Stimulated activated naive CD8-positive, alpha-beta T cell treated with anti-CD3 and anti-CD28 coated beads, Interleukin-15, amount 100 ng/mL, for 72 hours (primary cell): ENCODE measurements around the gene NHS.

Source experiments
- ATAC-seq: fragments of 150-1000 bp; cut with Tn5 transposase; 2 replicates; pipeline ENCODE4 v1.10.0; 2021; ENCODE audit warnings: mild to moderate bottlenecking, moderate library complexity
- DNase-seq, 2 donors: peaks; one replicate each; pipeline ENCODE4 v3.0.0; 2021 to 2022
- H3K27ac Mint-ChIP-seq, 2 donors: one replicate each; pipeline ENCODE4 v1.8.0; 2022; ENCODE audit warnings: mild to moderate bottlenecking in 2 of 2, mixed read lengths in 2 of 2, moderate library complexity in 2 of 2
- H3K27me3 Mint-ChIP-seq: one replicate; pipeline ENCODE4 v1.8.0; 2022; ENCODE audit warnings: mixed read lengths
- H3K4me1 Mint-ChIP-seq: one replicate; pipeline ENCODE4 v1.8.0; 2022; ENCODE audit warnings: mild to moderate bottlenecking, mixed read lengths
- H3K4me3 Mint-ChIP-seq, 2 donors: one replicate each; pipeline ENCODE4 v1.8.0; 2022; ENCODE audit warnings: mild to moderate bottlenecking in 2 of 2, mixed read lengths in 2 of 2, moderate library complexity in 1 of 2
- H3K9me3 Mint-ChIP-seq, 2 donors: one replicate each; pipeline ENCODE4 v1.8.0; 2022; ENCODE audit warnings: mixed read lengths in 2 of 2

The NHS gene

DNA sequence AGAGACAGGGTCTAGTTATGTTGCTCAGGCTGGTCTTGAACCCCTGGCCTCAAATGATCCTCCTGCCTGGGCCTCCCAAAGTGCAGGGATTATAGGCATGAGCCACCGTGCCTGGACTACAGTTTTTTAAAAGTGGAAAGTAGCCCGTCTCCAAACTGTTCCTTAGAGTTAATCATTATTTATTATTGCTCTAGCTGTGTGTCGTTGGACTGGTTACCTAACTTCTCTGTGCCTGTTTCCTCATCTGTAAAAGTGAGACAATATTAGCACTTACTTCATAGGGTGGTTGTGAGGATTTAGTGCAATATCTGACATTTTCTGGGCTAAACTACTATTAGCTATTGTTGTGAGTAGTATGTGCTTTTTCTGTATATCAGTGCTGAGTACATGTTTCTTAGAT is 210.0 kb downstream of the NHS start:
- Mint-ChIP-seq H3K4me3 (no peak overlapping the region), H3K9me3 (no peaks in the 10 kb centered on the region), H3K4me1 (peaks cover 34% of the 10 kb centered on the region), H3K27me3 (peaks cover 10% of the 10 kb centered on the region), H3K27ac (no peak overlapping the region)
- DNase-seq (no peak), ATAC-seq (no peak)

DNA sequence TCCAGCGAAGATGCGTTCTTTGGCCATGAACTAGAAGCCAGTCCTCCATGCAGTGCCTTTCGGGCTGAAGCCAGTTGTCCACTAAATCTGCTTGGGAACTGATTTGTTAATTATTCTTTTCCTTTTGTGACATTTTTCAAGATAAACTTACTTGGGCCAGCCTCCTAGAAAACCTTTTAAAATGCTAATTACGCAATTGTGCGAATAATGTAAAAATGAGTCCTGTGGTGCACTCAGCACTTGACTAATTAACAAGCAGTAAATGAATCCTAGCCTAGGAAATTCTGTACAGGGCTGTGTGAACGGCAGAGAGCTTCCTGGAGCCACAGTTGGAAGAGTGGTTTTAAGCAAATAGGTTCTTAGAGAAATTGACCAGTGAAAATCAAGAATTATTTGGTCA is 212.4 kb downstream of the NHS start:
- Mint-ChIP-seq H3K4me1 (peaks cover 44% of the 10 kb centered on the region), H3K27ac (no peak overlapping the region), H3K4me3 (no peak overlapping the region), H3K9me3 (no peaks in the 10 kb centered on the region), H3K27me3 (no peaks in the 10 kb centered on the region)
- DNase-seq (no peak), ATAC-seq (no peak)

DNA sequence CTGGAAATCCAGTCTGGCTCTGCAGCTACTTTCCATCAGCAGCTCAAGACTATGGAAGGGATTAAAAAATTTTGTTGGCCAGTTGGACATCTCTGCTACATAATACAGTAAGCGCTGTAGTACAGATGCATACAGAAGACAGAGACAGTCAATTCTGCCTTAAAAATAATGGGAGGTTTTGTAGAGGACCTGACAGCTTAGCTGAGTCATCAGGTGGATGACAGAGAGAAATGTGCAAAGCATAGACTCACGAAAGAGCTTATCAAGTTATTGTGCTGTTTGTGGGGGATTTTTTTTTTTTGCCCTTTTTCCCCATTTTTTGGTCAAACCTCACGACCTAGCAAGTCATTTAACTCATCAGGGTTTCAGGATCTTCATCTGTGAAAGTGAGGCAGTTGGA is 213.3 kb downstream of the NHS start:
- ATAC-seq = peak; percentile 34
- no peak overlapping the region for H3K4me3 Mint-ChIP-seq

DNA sequence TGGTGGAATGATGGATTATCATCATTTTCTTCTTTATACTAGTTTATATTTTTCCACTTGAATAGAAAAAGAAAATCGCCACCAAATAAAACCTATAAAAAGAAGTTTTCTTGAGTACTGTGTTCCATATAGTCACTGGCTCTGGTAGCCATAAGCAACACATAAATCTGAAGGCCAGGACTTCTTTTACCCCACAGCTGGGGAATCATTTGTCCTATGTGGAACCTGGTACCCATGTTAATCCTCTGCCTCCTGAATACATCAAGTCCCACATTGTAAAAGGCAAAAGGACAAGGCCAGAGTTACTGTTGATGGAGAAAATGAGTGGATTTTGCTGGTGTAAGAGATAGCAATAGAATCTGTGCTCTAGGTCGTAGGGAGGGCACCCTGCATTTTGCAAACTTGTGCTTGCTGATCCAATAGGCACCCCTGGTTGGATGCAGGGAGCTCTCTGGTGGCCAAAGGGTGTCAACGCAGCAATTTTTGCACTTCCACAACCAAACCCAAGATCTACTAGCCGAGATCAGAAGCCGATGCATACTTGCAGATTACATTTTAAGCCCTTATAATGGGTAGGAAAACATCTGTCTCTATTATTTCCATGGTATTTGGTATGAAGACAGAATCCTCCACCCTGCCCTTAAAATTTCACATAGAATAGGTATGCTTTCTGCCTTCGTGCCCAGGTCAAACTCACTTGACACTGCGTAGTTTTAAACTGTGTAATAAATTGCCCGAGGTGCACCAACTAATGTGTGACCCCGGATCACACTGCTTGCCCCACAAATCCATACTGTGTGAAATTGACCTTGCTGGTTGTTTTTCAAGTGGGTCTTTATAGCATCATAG is 216.1 kb downstream of the NHS start:
- H3K9me3 Mint-ChIP-seq = no peaks in the 10 kb centered on the region
- H3K4me3 Mint-ChIP-seq = peak overlapping the region; percentile 57 to 58
- DNase-seq (peak; percentile 54 to 66), ATAC-seq (peak; percentile 82)
- H3K27ac Mint-ChIP-seq = peak overlapping the region; percentile 95 to 97
- peaks cover 58% of the 10 kb centered on the region for H3K4me1 Mint-ChIP-seq
- H3K27me3 Mint-ChIP-seq = no peaks in the 10 kb centered on the region

More for the DNA sequence above, 213.3 kb downstream of the NHS start:
- Mint-ChIP-seq H3K9me3 (no peaks in the 10 kb centered on the region), H3K4me1 (peaks cover 48% of the 10 kb centered on the region), H3K27me3 (no peaks in the 10 kb centered on the region), H3K27ac (peak overlapping the region in 1 of 2 donors; percentile 66)
- no peak for DNase-seq

GRCh38 chrX:17591741-17592110 is 216.7 kb downstream of the NHS start:
- ATAC-seq = peak; percentile 89
- peaks cover 58% of the 10 kb centered on the region for H3K4me1 Mint-ChIP-seq
- peak; percentile 29 to 58 for DNase-seq
- peak overlapping the region; percentile 57 to 58 for H3K4me3 Mint-ChIP-seq
- peak overlapping the region; percentile 95 to 97 for H3K27ac Mint-ChIP-seq
- H3K27me3 Mint-ChIP-seq = no peaks in the 10 kb centered on the region
- no peaks in the 10 kb centered on the region for H3K9me3 Mint-ChIP-seq

- peak overlapping the region in 1 of 2 donors; percentile 58 for H3K4me3 Mint-ChIP-seq
- H3K27me3 Mint-ChIP-seq = no peaks in the 10 kb centered on the region
- DNase-seq (no peak), ATAC-seq (peak; percentile 32)
- no peaks in the 10 kb centered on the region for H3K9me3 Mint-ChIP-seq
- peak overlapping the region; percentile 95 to 97 for H3K27ac Mint-ChIP-seq
- H3K4me1 Mint-ChIP-seq = peaks cover 58% of the 10 kb centered on the region
Measured at GRCh38 chrX:17592117-17592516, 217.1 kb downstream of the NHS start.

DNA sequence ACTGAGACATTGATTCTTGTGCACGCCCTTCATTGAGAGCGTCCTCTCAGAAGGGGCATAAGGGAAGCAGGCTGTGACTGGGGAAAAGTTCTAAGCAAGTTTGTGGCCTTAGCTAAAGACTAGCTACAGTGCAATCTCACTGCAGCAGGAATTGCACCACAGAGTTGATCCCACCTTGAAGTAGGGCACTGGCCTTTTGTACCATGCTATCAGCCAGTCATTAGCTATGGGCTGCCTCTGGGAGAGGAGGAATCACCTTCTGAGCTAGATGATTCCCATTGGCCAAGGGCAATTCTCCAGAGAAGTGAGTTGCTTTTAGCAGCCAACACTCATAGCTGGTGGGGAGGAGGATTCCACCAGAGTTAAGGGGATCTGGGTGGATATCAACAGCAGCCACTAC is 219.7 kb downstream of the NHS start:
- Mint-ChIP-seq H3K27ac (no peak overlapping the region), H3K27me3 (no peaks in the 10 kb centered on the region), H3K4me3 (no peak overlapping the region), H3K9me3 (no peaks in the 10 kb centered on the region), H3K4me1 (peaks cover 38% of the 10 kb centered on the region)
- ATAC-seq (no peak), DNase-seq (no peak)

DNA sequence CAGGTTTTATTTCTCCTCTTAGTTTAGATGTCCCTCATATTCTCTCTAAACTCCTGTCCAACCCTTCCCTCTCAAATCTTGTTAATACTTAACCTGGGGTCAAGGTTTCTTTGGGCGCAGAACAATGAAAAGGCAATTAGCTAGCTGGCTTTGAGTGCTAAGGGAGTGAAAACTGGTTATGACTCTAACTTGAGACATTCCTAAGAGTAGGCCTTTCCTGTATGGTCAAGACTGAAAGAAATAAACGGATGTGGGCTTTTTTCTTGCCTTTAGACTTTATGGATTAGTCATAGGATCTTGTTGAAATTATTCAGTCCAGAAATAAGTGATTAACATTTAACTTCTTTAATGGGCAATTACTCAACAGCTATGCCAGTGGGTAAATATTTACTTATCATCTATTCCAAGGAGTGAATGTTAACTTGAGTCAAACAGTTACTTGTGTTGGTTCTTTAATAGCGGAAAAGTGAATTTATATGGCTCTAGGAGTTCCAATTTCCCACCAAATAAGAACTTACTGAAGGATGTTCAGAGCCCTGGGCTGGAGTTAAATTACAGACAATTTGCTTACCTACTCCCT is 220.5 kb downstream of the NHS start:
- ATAC-seq (no peak), DNase-seq (no peak)
- Mint-ChIP-seq H3K9me3 (no peaks in the 10 kb centered on the region), H3K4me1 (peaks cover 32% of the 10 kb centered on the region), H3K27me3 (peaks cover 3% of the 10 kb centered on the region), H3K27ac (no peak overlapping the region), H3K4me3 (no peak overlapping the region)

GRCh38 chrX:17596061-17596460 is 221.1 kb downstream of the NHS start:
- peaks cover 8% of the 10 kb centered on the region for H3K27me3 Mint-ChIP-seq
- DNase-seq (no peak), ATAC-seq (no peak)
- H3K9me3 Mint-ChIP-seq = no peaks in the 10 kb centered on the region
- H3K4me3 Mint-ChIP-seq = no peak overlapping the region
- H3K4me1 Mint-ChIP-seq = peaks cover 27% of the 10 kb centered on the region
- no peak overlapping the region for H3K27ac Mint-ChIP-seq

DNA sequence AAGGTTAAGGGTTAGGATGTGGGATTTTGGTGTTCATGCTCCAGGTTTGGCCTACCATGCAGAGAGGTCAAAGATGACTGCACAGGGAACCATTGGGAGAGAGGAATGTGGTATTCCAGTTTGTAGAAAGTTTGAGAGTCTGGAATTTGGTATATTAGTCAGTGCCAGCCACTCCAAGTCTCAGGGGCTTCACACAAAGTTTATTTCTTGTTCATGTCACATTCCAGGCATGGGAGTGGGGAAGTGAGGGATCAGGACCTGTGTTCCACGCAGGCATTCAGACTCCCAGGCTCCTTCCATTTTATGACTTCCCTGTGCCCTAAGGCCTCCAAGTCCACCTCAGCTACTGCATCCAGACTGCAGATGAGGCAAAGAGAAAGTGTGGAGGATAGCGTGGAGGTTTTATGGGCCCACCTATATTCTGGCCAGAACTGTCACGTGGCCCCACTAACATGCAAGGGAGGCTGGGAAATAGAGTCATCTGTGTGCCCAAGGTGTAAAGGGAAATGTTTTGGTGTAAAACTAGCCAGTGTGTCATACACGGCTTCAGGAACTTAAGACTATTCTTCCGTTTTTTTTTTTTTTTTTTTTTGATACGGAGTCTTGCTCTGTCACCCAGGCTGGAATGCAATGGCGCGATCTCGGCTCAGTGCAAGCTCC is 221.7 kb downstream of the NHS start:
- DNase-seq = no peak
- Mint-ChIP-seq H3K27me3 (peaks cover 14% of the 10 kb centered on the region), H3K4me1 (peaks cover 21% of the 10 kb centered on the region), H3K9me3 (no peaks in the 10 kb centered on the region), H3K27ac (no peak overlapping the region), H3K4me3 (no peak overlapping the region)
- ATAC-seq = no peak

DNA sequence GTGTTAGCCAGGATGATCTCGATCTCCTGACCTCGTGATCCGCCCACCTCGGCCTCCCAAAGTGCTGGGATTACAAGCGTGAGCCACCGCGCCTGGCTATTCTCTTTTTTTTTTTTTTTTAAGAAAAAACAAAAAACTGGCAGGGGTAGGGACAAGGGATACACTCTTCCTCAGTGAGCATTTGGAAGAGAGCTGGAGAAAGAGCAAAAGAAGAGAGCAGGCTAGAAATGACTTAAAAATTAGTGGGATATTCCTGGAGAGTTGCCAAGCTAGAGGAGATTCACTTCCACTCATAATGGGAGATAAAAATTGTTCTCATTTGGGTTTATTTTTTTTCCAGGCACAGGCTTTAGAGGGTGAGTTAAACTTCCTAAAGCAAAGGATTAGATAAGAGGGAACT is 222.3 kb downstream of the NHS start:
- H3K9me3 Mint-ChIP-seq = no peaks in the 10 kb centered on the region
- ATAC-seq (no peak), DNase-seq (no peak)
- H3K4me3 Mint-ChIP-seq = no peak overlapping the region
- H3K27ac Mint-ChIP-seq = no peak overlapping the region
- H3K4me1 Mint-ChIP-seq = peaks cover 15% of the 10 kb centered on the region
- peaks cover 21% of the 10 kb centered on the region for H3K27me3 Mint-ChIP-seq

DNA sequence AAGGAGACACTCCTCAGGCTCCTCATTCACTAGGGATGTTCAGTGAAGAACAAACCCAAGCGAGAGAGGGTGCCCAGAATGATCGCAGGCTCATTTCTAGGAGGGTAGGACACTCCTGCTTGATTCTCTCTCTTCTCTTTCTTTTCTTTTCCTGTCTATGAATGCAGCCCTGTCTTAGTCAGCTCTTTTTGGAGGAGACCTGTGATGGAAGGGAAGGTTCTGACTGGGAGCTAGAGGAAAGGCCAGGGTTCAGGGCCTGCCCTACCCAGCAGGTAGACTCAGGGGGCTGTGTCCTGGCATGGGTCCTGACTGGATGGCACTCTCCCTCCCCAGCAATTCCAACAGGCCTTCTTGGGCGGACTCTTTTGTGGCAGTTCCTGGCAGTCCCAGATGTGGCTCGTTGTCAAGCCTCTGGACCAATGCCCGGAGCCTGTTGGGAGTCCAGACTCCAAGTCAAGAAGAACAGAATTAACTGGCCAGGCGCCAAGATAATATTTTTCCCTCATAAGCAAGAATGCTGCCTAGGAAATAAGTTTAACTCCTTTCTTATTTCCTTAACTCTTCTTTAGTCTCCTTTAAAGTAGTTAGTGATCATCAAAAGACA is 222.9 kb downstream of the NHS start:
- ATAC-seq (no peak), DNase-seq (no peak)

DNA sequence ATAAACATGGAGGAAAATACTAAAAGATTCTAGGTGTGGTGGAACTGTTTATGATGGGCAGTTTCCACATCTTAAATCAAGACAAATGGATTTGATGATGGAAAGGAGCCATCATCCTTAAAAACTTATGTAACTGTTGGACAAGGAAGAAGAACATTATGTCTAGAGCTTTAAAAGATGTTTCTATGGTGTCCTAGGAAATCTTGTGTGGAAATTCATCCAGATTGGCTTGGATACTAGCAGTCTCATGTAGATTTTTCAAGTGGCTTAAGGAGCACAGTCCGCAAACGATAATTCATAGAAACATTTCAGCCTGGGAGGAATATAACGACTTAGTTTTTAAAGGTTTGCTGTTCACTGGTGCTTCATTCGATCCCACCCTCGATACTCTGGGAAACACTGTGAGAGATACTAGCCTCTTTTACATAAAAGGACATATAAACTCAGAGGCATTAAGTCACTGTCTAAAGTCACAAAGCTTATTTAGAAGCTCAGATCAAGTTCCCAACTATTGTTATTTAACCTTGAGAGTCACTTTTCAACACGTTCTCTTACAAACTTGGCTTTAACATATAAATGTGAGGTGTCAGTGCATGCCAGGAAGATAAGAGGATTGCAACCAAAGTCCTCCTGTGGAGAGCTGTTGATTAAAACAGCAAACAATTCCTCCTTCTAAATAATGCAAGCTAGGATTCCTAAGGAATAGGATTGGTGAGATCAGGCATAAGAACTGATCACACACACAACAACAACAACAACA is 226.6 kb downstream of the NHS start:
- H3K4me1 Mint-ChIP-seq = no peaks in the 10 kb centered on the region
- no peak for DNase-seq

More for the DNA sequence above, 222.9 kb downstream of the NHS start:
- Mint-ChIP-seq H3K4me1 (peaks cover 10% of the 10 kb centered on the region), H3K27ac (no peak overlapping the region), H3K27me3 (peaks cover 21% of the 10 kb centered on the region), H3K9me3 (no peaks in the 10 kb centered on the region), H3K4me3 (no peak overlapping the region)

DNA sequence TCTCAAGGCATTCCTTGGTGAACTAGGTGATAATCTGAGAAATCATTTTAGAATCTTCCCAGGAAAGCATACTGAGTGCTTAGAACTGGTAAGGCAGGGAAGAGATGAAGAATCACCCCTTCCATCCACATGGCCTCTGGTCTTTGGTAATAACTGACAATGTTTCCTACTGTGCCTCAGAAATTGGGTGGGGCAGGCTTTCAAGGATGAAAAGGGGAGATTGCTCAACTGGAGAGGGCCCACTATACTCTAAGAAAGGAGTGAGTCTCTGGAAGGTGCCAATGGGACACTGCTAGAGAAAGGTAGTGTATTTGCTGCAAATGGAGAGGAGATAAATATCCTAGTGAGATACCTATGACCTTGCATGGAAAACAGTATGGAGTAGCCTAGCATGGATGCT is 227.2 kb downstream of the NHS start:
- Mint-ChIP-seq H3K4me3 (no peak overlapping the region), H3K9me3 (no peaks in the 10 kb centered on the region), H3K4me1 (no peaks in the 10 kb centered on the region), H3K27ac (no peak overlapping the region), H3K27me3 (peaks cover 21% of the 10 kb centered on the region)
- ATAC-seq (no peak), DNase-seq (no peak)

More for the DNA sequence above, 226.6 kb downstream of the NHS start:
- no peak for ATAC-seq
- Mint-ChIP-seq H3K9me3 (no peaks in the 10 kb centered on the region), H3K4me3 (no peak overlapping the region), H3K27ac (no peak overlapping the region), H3K27me3 (peaks cover 21% of the 10 kb centered on the region)

DNA sequence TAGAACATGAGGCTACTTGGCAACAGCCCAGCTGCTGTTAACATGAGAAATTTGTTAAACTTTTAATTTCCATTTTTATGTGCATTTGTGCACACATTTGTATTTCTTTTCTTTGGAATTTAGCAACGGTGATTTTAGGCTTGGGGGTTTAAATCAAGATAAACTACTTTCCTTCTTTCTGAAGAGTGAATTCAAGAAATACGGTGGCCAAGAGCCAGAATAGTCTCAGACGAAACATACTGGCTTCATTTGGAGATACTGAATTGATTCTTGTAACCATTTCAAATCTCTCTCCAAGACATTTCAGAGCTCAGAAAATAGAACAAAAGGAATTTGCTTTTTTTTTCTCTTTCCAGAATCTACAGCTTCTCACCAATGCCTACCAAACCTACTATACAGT is 228.2 kb downstream of the NHS start:
- H3K9me3 Mint-ChIP-seq = no peaks in the 10 kb centered on the region
- ATAC-seq = no peak
- H3K27me3 Mint-ChIP-seq = peaks cover 21% of the 10 kb centered on the region
- no peak for DNase-seq
- no peak overlapping the region for H3K27ac Mint-ChIP-seq
- H3K4me3 Mint-ChIP-seq = no peak overlapping the region
- H3K4me1 Mint-ChIP-seq = no peaks in the 10 kb centered on the region
